Uterus (tissue), 4 donors: ENCODE data around the gene ARMC2. TPM values are rescaled to one million over a fixed set of nuclear protein-coding genes. Genes with fewer than 3 reads are reported as not detected.

Source experiments
- DNase-seq, 2 donors: peaks; one replicate each; pipeline ENCODE4 v3.0.0-alpha.2; 2019 to 2020
- H3K27ac ChIP-seq, 2 donors: fragments of 200-600 bp; sonication (generic); 1 replicate in 1 of 2; 2 replicates in 1 of 2; pipeline ENCODE4 v1.5.1; 2016 to 2018
- H3K27me3 ChIP-seq, 2 donors: fragments of 200-600 bp; sonication (generic); one replicate each; pipeline ENCODE4 v1.5.1; 2018 to 2019; ENCODE audit warnings: control low read depth in 1 of 2
- H3K36me3 ChIP-seq, 2 donors: fragments of 200-600 bp; sonication (generic); one replicate each; pipeline ENCODE4 v1.5.1; 2019; ENCODE audit warnings: control low read depth in 1 of 2
- H3K4me1 ChIP-seq, 2 donors: fragments of 200-600 bp; sonication (generic); one replicate each; pipeline ENCODE4 v1.5.1; 2018 to 2019; ENCODE audit warnings: control low read depth in 1 of 2
- H3K4me3 ChIP-seq, 2 donors: fragments of 200-600 bp; sonication (generic); 1 replicate in 1 of 2; 2 replicates in 1 of 2; pipeline ENCODE4 v1.5.1; 2018 to 2019; ENCODE audit warnings: mild to moderate bottlenecking in 1 of 2
- H3K9me3 ChIP-seq, 2 donors: fragments of 200-600 bp; sonication (generic); one replicate each; pipeline ENCODE4 v1.5.1; 2019; ENCODE audit warnings: control low read depth in 1 of 2
- CTCF ChIP-seq, 4 experiments: fragments of 200-600 bp in 2 of 4; fragments of 450-650 bp in 2 of 4; sonication (generic) in 2 of 4; IDR thresholded peaks; one replicate each; pipeline ENCODE4 v1.5.1; 2016 to 2019; ENCODE audit warnings: antibody characterized with exemption in 4 of 4, mild to moderate bottlenecking in 2 of 4, moderate library complexity in 1 of 4
- POLR2A ChIP-seq, 2 donors: fragments of 450-650 bp; IDR thresholded peaks; one replicate each; pipeline ENCODE4 v1.6.1; 2016; ENCODE audit warnings: antibody characterized with exemption in 2 of 2, mild to moderate bottlenecking in 1 of 2, moderate library complexity in 1 of 2
- intact Hi-C: fragments of 100-400 bp; cut with DNase I; formaldehyde crosslinking; loops from one replicate; pipeline ENCODE4 v1.15.1; 2023; ENCODE audit warnings: low total_unique reads
- total RNA-seq, 4 donors: library from RNA; depleted of rRNA in 3 of 4; stranded (reverse); fragments of >200 nt in 3 of 4; gene quantifications; one replicate each; pipeline versions ENCODE4 v1.1.0 to v1.2.4, GENCODE V29; 2014 to 2023
- donor health status: DM: yes; HTN: yes; CAD: no.

Gene ARMC2
- total RNA-seq, 4 donors from 2014 or later = 5.1 to 15.1 (median 9.1) TPM; not detected in 1

GRCh38 chr6:108944071-108944470 lies 95.8 kb downstream of the ARMC2 start:
- no peaks in the 10 kb centered on the region for H3K36me3 ChIP-seq
- H3K4me1 ChIP-seq = peaks cover 18% of the 10 kb centered on the region in 2 donors
- intact Hi-C loops = no loop called here

GRCh38 chr6:108944707-108945680 lies 96.8 kb downstream of the ARMC2 start:
- H3K27me3 ChIP-seq = no peaks in the 10 kb centered on the region
- peaks cover 18% of the 10 kb centered on the region in 2 donors for H3K4me1 ChIP-seq
- peak overlapping the region; percentile 88 to 95 for H3K27ac ChIP-seq
- intact Hi-C loops = no loop called here
- H3K9me3 ChIP-seq = no peaks in the 10 kb centered on the region
- TF ChIP-seq CTCF (IDR thresholded peaks at IDR 0.05) = peak in 1 of 4 experiments; percentile 1
- no peak for TF ChIP-seq POLR2A (IDR thresholded peaks at IDR 0.05)
- H3K4me3 ChIP-seq = peak overlapping the region in 1 of 2 donors; percentile 2
- peak; percentile 71 to 89 for DNase-seq
- H3K36me3 ChIP-seq = no peaks in the 10 kb centered on the region

More at GRCh38 chr6:108944071-108944470, 95.8 kb downstream of the ARMC2 start:
- Histone ChIP-seq H3K27me3 (no peaks in the 10 kb centered on the region), H3K4me3 (no peak overlapping the region), H3K27ac (peak overlapping the region; percentile 88 to 95), H3K9me3 (no peaks in the 10 kb centered on the region)
- no peak for DNase-seq
- no peak for TF ChIP-seq CTCF (IDR thresholded peaks at IDR 0.05)

GRCh38 chr6:108945681-108946159 lies 97.5 kb downstream of the ARMC2 start:
- TF ChIP-seq POLR2A (IDR thresholded peaks at IDR 0.05) (no peak), CTCF (IDR thresholded peaks at IDR 0.05) (no peak)
- no peaks in the 10 kb centered on the region for H3K36me3 ChIP-seq
- intact Hi-C loops = no loop called here
- peak overlapping the region; percentile 88 to 95 for H3K27ac ChIP-seq
- H3K4me3 ChIP-seq = peak overlapping the region in 1 of 2 donors; percentile 2
- peak; percentile 75 to 83 for DNase-seq
- H3K4me1 ChIP-seq = peaks cover 18% of the 10 kb centered on the region in 2 donors
- H3K9me3 ChIP-seq = no peaks in the 10 kb centered on the region
- no peaks in the 10 kb centered on the region for H3K27me3 ChIP-seq

- peak; percentile 38 to 50 for DNase-seq
- intact Hi-C loops = no loop called here
Observed at GRCh38 chr6:108946695-108947094, 98.5 kb downstream of the ARMC2 start.

More at GRCh38 chr6:108946695-108947094, 98.5 kb downstream of the ARMC2 start:
- Histone ChIP-seq H3K4me1 (peaks cover 18% of the 10 kb centered on the region in 2 donors), H3K4me3 (no peak overlapping the region), H3K9me3 (no peaks in the 10 kb centered on the region), H3K36me3 (no peaks in the 10 kb centered on the region), H3K27ac (peak overlapping the region; percentile 88 to 95), H3K27me3 (no peaks in the 10 kb centered on the region)
- TF ChIP-seq POLR2A (IDR thresholded peaks at IDR 0.05) (no peak), CTCF (IDR thresholded peaks at IDR 0.05) (no peak)
